Femur (tissue), 1 donor: Measurements from ENCODE around the gene LPXN.

ENCODE experiments used
- DNase-seq: peaks from one replicate; pipeline ENCODE4 v3.0.0-alpha.2; 2017

Gene LPXN

DNA sequence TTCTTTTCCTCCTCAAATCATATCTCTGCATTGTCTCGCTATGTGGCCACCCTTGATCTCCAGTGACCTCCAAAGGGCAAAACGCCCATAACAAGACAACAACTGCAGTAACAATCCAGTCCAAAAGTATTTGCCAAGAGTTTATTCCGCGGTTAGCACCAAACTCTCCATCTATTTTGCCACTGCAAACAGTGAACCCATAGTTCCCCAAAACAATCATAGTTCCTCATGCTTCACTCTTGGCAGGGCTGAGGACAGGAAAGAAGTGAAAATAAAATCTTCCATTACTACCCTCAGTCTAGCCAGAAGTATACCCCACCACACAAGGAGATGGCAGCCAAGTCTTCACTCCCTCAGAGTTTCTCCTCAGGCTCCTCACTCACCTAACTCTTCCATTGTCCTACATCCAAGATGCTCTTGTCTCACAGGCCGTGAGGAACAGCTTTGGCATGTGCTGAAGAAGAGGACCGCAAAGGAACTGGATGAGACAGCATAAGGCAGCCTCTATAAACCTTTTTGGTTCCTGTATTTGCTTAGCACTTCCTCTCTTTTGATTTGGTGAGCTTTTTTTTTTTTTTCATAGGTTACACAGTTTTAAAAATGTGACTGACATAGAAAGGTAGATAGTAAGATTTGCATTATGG, at the start of gene LPXN:
Gene LPXN, minus strand, starts transcription at position 480 of the 644 bp plus-strand sequence. Its CDS starts 84 bp downstream, at position 396.
- no peak for DNase-seq

DNA sequence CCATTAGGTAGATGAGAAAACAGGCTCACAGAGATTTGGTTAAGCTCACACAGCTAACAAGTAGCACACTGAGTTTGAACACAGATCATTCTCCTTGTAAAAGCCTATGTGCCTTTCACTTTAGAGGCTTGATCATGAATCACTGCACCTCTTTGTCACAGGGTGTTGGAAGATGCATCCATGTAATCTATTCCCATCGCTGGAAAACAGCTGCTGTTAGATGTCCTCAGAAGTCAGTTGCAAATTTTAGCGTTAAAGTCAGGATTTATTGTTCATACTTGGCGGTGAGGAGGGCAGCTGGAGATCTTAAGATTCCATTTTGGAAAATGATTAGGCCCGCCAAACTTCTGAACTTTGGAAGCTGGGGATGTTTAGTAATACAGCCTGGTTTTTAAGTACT, 49.4 kb upstream of the LPXN start:
- DNase-seq: no peak

DNA sequence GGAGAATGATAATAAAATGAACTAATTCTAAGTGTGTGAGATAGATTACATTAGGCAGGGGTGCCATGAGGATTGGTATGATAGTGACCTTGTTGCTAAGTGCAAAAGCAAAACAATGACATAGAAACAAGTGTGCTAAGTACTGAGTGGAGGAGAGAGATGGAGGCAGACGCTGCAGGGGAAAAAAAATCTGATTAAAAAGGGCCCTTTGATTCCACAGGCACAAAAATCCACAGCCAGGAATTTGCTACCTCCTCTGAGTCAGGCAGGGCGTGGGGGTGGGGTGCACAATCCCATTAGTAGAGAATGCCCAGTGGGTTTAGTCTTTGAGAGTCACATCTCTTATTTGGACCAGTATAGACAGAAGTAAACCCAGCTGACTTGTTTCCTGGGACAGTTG, 46.7 kb upstream of the LPXN start, which contains the start of gene CNTF:
Gene CNTF, plus strand, starts transcription at position 322 of the 400 bp plus-strand sequence. CDS start 88 bp downstream, outside the sequence.
- DNase-seq: no peak

DNA sequence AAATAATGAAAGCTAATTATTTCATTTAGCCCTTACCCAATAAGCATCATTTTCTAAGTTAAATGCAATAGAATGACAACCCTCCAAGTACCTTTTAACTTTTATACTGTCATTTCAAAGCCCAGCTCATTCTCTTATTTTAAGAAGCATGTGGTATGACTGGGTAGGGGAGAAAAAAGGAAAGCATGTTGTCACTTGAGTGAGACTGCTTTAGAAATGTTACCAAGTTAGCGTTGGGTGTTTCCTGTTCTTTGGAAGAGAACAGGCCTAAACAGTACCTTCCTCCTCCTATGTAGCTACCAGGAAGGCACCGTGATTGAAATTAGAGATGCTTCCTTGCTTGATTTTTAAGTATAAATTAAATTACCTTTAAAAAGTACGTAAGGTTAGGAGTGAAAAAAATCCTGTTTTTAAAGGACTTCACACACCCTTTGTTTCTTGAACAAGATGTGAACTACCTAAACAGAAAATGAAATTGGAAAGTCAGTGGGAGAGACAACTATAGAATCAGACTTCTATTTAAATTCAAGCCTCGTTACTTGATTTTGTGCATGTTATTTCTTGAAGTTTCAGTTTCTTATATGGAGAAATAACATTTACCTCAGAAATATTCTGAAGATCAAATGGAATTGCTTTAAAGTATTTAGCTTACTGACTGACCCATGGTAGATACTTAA, 46.1 kb upstream of the LPXN start:
- no peak for DNase-seq

DNA sequence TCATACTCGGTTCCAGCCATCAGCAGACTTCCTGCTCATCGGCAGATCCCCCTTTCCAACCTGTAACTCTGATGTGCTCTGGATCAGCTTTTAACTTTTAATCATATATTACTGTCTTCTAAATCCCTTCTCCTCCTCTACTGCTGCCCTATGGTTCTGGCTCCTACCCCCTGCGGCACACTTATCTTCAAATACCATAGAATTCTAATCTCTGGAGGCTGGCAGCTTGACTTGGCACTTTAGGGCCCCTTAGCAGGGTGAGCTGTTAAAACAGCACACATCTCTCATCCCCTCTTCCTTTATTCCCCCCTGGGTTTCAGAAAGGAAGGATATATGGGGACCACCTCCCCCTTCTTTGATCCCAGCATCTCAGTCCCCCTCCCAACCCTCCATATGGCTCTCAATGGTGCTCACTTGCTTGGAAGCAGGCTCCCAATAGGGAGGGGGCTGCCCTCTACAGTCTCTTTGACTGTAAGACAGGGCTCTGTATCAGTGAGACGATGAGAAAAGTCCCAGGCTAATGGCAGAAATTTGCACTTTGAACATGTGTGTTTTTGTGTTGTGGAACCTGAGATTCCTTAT, 42.4 kb upstream of the LPXN start:
- no peak for DNase-seq

DNA sequence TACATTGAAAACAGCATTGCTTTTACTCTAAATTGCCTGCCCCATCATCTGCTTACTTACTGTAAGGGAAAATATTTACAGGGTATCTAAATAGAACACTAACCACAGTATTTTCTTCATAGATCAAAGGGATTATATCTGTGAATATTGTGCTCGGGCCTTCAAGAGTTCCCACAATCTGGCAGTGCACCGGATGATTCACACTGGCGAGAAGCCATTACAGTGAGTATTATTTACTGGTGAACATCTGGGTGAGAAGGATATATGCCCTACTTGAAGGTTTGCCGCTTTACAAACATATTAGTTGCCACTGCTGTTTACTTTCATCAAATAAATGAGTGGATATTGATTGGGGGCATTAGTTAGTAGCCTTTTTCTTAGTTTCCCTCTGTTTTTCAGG, 40.9 kb upstream of the LPXN start:
- DNase-seq: no peak

DNA sequence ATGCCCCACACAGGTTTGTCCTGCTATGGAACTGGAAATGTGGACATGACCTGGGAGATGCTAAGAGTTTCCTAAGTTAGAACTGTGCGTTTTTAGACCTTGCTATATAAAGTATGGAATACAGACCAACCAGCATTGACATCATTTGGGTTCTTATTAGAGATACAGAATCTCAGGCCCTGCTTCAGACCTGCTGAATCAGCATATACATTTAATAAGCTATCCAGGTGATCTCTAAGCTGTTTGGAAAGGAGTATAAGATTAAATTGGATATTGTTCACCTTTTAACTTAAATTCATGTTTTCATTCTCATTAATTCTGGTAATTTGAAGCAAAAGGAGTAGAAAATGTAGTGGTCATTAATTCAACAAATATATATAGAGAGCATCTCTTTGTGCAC, 39.9 kb upstream of the LPXN start:
- DNase-seq: no peak

DNA sequence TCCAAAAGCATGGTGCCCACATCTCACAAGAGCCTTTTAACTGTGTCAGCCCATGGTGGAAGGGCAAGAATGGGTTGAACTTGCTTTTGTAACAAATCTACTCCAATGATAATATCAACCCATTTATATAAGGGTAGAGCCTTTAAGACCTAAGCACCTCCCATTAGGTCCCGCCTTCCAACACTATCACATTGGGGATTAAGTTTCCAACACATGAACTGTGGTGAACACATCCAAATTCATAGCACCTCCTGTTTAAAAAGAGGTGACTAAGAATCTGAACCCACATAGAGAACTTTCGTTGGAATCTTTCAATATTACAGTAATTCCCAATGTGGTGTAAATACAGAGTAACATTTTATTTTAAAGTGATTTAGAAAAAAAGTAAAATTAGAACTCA, 37.6 kb upstream of the LPXN start:
- DNase-seq: no peak

DNA sequence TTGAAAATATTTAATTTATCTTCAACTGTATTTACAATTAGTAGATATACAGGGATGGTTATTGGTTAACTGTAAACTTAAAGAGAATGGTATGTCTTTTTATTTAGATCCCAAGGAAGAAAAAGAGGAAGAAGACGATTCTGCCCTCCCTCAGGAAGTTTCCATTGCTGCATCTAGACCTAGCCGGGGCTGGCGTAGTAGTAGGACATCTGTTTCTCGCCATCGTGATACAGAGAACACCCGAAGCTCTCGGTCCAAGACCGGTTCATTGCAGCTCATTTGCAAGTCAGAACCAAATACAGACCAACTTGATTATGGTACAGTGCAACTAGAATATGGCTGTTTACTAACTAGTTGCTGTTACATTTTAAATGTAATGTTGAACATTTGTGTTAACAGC, 34.1 kb upstream of the LPXN start:
- DNase-seq: no peak

DNA sequence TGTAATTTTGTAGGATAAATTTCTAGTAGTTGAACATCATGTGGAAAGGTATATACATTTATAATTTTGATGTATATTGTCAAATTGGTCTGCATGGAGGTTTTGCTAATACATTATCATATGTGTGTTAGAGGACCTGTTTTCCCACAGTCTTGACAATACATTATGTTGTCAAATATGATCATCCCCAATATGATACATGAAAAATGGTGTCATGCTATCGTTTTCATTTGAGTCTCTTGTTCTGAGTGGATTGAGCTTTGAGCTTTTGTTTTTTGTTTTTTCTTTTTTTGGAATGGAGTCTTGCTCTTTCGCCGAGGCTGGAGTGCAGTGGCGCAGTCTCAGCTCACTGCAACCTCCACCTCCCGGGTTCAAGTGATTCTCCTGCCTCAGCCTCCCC, 32.7 kb upstream of the LPXN start:
- DNase-seq: no peak

DNA sequence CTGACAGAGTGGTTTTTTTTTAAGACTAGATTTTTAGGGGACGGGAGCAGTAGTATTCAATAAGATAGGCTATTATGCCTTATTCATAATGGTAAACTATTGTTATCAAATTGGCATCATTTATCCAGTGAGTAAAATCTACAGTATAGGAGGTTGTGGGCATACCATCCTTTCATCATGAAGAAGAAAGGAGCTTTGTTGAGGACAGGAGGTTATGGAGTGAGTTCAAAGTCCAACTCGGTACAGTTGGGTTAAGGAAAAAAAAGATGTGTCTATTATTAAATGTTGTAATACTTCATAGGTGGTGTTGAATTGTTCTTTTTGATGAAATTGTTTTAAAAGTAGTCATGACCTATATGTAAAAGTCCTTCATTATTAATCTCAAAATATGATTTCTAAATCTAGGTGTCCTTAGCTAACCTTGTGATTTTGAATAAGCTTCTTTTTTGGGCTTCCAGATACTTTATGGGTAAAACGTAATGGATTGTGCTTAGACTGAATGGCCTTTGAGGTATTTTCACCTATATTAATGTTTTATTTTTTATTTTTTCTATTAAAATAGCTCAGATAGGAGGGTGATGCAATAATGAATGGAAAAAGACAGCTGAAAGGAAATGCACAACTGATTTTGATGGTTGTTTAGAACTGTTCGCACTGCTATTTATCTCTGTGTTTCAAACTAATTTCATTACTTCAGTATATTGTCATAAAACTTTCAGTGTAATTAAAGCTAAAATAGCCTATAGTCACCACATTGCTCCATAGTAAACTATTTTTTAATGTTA, 31.5 kb upstream of the LPXN start:
- DNase-seq: no peak

DNA sequence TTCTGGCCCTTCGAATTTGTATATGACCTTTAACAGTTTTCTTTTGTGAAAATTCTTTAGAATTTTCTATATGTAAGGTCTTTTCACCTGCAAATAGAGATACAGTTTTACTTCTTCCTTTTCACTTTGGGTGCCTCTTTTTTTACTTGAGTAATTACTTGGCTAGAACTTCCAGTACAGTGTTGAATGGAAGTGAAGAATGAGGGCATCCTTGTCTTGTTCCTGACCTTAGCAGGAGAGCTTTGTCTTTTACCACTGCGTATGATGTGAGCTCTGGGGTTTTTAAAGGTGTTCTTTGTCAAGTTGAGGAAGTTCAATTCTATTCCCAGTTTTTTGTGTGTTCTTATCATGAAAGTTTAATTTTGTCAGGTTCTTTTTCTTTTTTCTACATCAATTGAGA, 24.9 kb upstream of the LPXN start:
- no peak for DNase-seq

DNA sequence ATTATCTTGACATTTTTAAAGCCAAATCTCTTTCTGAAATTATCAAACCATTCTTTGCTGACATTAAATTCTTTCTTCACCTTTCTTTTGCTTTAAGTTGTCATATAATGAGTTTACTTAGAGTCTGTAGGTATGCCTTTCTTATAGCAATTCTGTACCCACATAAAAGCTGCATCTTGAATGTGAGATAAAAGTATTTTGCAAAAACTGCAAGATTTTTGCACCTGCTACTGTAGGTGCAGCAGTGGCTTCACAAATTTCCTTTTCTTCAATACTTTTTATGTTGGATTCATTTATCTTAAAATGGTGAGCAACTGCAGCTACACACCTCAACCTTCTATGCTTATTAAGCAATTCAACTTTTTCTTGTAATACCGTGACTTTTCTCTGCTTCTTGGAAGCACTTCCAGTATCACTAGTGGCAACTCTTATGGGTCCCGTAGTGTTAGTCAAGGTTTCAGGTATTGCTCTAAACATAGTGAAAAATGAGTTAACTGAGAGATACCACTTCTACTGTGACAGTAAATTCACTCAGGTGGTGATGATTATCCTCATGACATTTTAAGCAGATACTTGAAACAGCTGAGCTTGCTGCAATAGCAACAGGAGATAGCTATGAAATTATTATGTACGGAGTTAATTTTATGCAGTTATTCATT, 22.0 kb upstream of the LPXN start:
- DNase-seq: no peak

DNA sequence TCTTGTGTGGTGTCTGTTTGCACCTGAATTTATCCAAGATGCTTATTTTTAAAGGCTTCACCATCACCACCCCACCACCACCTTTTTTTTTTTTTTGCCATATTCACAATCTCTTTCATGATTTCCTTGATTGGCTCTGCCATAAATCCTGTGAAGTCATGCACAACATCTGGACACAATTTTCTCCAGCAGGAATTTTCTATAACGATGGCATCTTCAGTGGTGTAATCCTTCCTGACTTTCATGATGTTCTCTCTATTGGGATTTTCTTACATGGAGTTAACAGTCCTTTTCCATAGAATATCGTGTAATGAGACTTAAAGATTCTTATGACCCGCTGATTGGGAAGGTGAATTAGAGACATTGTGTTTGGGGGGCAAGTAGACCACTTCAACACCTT, 21.0 kb upstream of the LPXN start:
- no peak for DNase-seq

DNA sequence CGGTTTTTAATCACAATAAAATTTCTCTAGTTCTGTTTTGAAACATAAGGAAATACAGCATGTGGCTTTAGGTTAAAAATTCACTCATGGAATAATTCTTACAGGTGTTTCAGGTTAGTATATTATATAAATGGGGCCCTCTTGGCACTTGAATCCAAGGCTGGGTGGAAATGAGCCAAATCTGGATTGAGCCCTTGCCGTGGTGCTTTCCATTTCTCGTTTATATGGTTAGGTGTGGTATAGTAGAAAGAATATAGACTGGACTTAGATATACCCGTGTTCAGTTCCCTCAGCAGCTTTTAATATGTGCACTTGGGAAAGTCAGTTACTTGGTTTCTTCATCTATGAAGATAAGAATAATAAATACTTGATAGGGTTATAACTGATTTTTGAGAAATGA, 19.2 kb upstream of the LPXN start:
- no peak for DNase-seq

DNA sequence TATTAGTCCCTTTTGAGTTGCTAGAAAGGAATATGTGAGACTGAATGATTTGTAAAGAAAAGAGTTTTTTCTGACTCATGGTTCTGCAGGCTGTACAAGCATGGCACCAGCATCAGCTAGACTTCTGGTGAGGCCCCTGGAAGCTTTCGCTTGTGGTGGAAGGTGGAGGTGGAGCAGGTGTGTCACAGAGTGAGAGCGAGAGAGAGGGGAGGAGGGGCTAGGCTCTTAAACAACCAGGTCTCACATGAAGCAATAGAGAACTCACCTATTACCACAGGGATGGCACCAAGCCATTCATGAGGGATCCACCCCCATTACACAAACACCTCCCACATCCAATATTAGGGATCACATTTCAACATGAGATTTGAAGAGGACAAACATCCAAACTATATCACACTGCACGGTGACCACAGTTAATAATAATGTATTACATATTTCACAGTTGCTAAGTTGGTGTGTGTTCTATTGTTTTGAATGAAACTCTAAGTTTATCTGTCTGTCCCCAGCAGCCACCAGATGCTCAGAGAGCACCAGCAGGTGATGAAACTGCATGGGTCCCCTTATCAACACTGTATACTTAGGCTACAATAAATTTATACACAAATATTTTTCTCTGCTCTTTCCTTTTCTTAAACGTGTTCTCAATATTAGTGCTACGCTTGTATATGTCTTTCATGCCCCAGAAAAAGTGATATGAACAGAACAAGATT, 17.3 kb upstream of the LPXN start:
- no peak for DNase-seq

DNA sequence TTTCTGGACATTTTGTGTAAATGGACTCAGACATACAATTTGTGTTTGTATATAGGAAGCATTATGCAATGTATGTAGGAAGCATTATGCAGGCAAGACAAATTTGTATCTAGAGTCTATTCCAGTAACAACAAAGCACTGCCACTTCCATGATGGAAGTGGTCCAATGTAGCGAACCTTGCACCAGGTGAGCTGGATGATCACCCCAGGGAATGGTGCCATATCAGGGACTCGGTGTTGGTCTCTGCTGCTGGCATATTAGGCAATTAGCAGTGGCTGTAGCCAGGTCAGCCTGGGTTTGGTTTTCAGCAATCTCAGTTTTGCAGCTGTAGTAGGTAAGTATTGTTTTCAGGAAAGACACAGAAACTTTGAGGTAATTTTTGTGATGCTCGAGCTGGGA, 16.0 kb upstream of the LPXN start:
- DNase-seq: no peak

DNA sequence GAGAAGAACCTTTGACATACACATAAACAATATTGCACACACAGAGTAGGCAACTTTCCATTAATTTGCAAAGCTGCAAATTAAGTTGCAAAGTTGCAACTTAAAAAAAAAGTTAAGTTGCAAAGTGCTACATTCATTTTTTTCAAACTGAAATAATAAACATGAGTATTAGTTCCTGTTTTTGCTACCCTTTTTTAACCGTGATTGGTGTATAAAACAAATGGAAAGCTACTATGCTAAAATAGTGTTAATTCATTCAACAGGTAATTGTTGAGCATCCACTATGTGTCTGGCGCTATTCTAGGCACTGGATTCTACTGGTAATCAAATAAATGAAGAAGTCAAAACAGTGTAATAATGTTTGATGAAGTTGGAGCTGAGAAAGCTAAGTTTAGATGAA, 11.3 kb upstream of the LPXN start:
- DNase-seq: no peak

DNA sequence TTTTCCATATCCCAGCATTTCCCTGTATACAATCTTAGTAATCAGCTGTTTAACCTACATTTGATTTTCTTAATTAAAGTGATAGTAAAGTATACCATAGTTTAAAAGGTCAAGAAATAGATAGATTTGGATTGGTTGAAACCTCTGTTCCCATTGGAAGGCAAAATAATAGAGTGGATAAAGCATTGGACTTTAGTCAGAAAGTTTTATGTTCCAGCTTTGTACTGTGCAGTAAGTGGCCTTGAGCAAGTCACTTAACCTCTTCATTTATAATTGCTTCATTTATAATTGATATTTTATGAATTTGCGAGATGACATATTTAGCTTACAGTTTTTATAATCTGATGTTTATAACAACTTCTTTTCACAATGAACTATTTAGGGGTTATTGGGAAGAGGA, 6.8 kb upstream of the LPXN start:
- DNase-seq: no peak

DNA sequence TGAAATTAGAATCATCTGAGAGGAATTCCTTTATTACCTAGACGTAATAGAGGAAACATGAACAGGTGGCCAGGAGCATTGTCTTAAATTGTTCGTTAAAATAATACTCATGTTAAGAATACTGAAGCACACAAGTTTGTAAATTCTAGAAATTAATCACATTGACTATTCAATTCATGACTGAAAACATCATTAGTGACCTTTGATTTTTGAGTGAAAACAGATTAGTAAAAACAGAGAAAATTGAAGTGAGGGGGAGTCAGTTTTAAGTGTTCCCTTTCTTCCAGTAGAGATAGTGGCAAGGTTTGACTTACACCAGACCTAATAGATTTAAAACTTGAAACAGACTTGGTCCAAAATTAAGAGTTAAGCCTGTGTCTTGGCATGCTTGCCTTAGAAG, 4.7 kb upstream of the LPXN start:
- no peak for DNase-seq

DNA sequence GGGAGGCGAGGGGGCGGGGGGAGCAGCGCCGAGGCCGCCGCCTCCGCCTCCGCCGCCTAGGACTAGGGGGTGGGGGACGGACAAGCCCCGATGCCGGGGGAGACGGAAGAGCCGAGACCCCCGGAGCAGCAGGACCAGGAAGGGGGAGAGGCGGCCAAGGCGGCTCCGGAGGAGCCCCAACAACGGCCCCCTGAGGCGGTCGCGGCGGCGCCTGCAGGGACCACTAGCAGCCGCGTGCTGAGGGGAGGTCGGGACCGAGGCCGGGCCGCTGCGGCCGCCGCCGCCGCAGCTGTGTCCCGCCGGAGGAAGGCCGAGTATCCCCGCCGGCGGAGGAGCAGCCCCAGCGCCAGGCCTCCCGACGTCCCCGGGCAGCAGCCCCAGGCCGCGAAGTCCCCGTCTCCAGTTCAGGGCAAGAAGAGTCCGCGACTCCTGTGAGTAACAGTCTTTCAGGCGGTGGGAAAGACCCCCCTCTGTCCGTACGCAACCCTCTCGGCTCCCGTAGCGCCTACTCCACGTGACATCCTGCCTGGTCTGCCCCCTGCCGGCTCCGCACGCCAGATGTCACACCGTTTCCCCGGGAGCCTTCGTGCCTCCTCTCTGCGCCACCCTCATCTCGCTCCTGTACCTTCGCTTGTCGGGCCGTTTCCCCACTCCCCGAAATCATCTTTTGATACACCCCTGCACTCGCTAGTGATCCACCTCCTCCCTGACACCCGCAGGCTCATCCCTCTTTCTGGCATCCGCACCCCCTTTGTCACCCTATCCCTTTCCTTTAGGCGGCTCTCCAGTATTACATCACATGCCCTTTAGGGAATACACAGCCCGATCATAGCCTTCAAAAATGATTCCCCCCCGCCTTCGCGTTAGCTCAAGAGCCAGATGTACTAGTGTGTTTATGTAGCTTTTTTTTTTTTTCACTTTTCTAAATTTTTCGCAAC, 3.8 kb upstream of the LPXN start:
- DNase-seq: peak; percentile 95
